Lung (tissue), 12 donors: Measurements from ENCODE around the gene MYH1. TPM values are rescaled to one million over a fixed set of nuclear protein-coding genes. Genes with fewer than 3 reads are reported as not detected.

Source experiments
- ATAC-seq: fragments of 200-7000 bp; cut with Tn5 transposase; one replicate; pipeline ENCODE4 v1.9.1; 2020; ENCODE audit warnings: moderate number of reproducible peaks; ENCODE audit not compliant: insufficient read depth, low FRiP score
- DNase-seq, 3 donors: peaks; one replicate each; pipeline ENCODE4 v3.0.0-alpha.2; 2013 to 2017
- H3K27ac ChIP-seq, 2 donors: one replicate each; pipeline ENCODE4 v1.5.1; 2013; ENCODE audit warnings: mild to moderate bottlenecking in 2 of 2, moderate library complexity in 2 of 2, control low read depth in 1 of 2, inconsistent platforms in 1 of 2, low read depth in 1 of 2, low read length in 1 of 2
- H3K27me3 ChIP-seq, 3 donors: one replicate each; pipeline ENCODE4 v1.5.1; 2013; ENCODE audit warnings: low read length in 2 of 3; ENCODE audit not compliant: control insufficient read depth in 3 of 3, insufficient read depth in 3 of 3
- H3K36me3 ChIP-seq, 4 donors: one replicate each; pipeline ENCODE4 v1.5.1; 2013; ENCODE audit warnings: low read length in 4 of 4, mild to moderate bottlenecking in 1 of 4, moderate library complexity in 1 of 4; ENCODE audit not compliant: control insufficient read depth in 4 of 4, insufficient read depth in 4 of 4
- H3K4me1 ChIP-seq, 5 donors: one replicate each; pipeline ENCODE4 v1.5.1; 2013; ENCODE audit warnings: low read length in 5 of 5, mild to moderate bottlenecking in 2 of 5, moderate library complexity in 1 of 5; ENCODE audit not compliant: control insufficient read depth in 5 of 5, insufficient read depth in 5 of 5
- H3K4me3 ChIP-seq: one replicate; pipeline ENCODE4 v1.5.1; 2013; ENCODE audit warnings: mild to moderate bottlenecking, control low read depth, moderate library complexity
- H3K9ac ChIP-seq, 2 donors: one replicate each; pipeline ENCODE4 v1.5.1; 2013; ENCODE audit warnings: low read length in 2 of 2, control low read depth in 1 of 2; ENCODE audit not compliant: insufficient read depth in 1 of 2
- H3K9me3 ChIP-seq, 4 donors: one replicate each; pipeline ENCODE4 v1.5.1; 2013; ENCODE audit warnings: low read length in 3 of 4, mild to moderate bottlenecking in 1 of 4, moderate library complexity in 1 of 4; ENCODE audit not compliant: control insufficient read depth in 4 of 4, insufficient read depth in 3 of 4
- WGBS, 2 donors: extraction: QIAGEN DNeasy Blood & Tissue Kit; methylation state at CpG; one replicate each; pipeline ENCODE4 v1.1.7; 2013; 5-methylcytosine and 5-hydroxymethylcytosine counted together
- polyA plus RNA-seq, 2 donors: library from polyadenylated mRNA; stranded (reverse); fragments of 200-250 nt; gene quantifications; one replicate each; pipeline ENCODE4 v1.2.1, GENCODE V29; 2013
- total RNA-seq, 2 donors: library from RNA; depleted of rRNA in 1 of 2; stranded (reverse); fragments of >200 nt in 1 of 2; gene quantifications; one replicate each; pipeline ENCODE4 v1.2.1, GENCODE V29; 2014 to 2021
- TF ChIP-seq, protein P1 (sequence below): IDR thresholded peaks from 2 replicates; pipeline ENCODE4 v1.5.1; 2012; ENCODE audit warnings: mild to moderate bottlenecking; ENCODE audit errors: control extremely low read depth, extremely low read depth
- donor health status: control.
- donor health status: control.
- donor health status: Bipolar disorder and iron deficiency.
- donor health status: healthy.
- donor health status: DM: yes; HTN: yes; CAD: no.

MYH1 gene
- total and polyA plus RNA-seq, 4 donors = 0.02 TPM; not detected in 2

DNA sequence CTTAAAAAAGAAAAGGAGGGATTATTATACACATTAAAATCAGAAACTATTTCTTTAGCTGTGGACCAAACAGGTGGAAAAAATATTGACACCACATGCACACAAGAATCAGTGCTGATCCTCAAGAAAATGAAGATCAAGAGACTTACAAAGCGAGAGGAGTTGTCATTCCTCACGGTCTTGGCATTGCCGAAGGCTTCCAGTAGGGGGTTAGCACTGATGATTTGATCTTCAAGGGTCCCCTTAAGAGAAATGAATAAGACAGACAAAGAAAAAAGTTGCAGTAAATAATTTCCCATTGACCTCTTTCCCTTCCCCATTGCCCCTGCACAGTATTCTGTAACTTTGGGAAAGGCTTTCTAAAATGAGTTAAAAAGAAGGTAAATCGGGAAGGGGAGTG, 54.9 kb downstream of the MYH1 start:
- TF ChIP-seq, protein P1, sequence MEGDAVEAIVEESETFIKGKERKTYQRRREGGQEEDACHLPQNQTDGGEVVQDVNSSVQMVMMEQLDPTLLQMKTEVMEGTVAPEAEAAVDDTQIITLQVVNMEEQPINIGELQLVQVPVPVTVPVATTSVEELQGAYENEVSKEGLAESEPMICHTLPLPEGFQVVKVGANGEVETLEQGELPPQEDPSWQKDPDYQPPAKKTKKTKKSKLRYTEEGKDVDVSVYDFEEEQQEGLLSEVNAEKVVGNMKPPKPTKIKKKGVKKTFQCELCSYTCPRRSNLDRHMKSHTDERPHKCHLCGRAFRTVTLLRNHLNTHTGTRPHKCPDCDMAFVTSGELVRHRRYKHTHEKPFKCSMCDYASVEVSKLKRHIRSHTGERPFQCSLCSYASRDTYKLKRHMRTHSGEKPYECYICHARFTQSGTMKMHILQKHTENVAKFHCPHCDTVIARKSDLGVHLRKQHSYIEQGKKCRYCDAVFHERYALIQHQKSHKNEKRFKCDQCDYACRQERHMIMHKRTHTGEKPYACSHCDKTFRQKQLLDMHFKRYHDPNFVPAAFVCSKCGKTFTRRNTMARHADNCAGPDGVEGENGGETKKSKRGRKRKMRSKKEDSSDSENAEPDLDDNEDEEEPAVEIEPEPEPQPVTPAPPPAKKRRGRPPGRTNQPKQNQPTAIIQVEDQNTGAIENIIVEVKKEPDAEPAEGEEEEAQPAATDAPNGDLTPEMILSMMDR = no peak
- DNase-seq (no peak), ATAC-seq (no peak)
- 59 to 69% methylated on average over 4 of the region's 4 CpGs for WGBS, 2 donors
- Histone ChIP-seq H3K9ac (no peak overlapping the region), H3K27ac (no peak overlapping the region), H3K4me1 (no peaks in the 10 kb centered on the region), H3K36me3 (no peaks in the 10 kb centered on the region), H3K4me3 (no peak overlapping the region), H3K9me3 (no peaks in the 10 kb centered on the region), H3K27me3 (peaks cover 0 to 6% (median 2%) of the 10 kb centered on the region in 3 donors)

DNA sequence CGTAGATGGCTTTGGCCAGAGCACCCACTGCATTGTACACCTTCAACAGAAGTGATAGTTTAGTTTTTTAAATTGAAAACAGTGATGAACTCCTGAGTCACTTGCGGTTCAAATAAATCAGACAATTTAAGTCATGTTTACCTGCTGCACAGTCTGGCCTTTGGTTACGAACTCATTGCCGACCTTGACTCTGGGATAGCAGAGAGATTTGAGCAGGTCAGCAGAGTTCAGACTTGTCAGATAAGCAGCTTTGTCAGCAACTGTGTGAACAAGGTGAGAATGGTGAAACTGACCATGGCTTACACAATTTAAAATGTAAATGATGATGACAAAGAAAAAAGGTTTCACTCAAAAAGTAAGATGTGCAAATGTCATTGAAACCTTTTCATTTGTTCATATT, 58.3 kb downstream of the MYH1 start:
- Histone ChIP-seq H3K36me3 (no peaks in the 10 kb centered on the region), H3K9me3 (no peaks in the 10 kb centered on the region), H3K9ac (no peak overlapping the region), H3K27me3 (peaks cover 0 to 6% (median 2%) of the 10 kb centered on the region in 3 donors), H3K4me3 (no peak overlapping the region), H3K4me1 (no peaks in the 10 kb centered on the region), H3K27ac (no peak overlapping the region)
- WGBS, 2 donors = 79% methylated on average over 4 of the region's 4 CpGs
- DNase-seq = no peak
- TF ChIP-seq, protein P1 = no peak
- ATAC-seq = no peak

DNA sequence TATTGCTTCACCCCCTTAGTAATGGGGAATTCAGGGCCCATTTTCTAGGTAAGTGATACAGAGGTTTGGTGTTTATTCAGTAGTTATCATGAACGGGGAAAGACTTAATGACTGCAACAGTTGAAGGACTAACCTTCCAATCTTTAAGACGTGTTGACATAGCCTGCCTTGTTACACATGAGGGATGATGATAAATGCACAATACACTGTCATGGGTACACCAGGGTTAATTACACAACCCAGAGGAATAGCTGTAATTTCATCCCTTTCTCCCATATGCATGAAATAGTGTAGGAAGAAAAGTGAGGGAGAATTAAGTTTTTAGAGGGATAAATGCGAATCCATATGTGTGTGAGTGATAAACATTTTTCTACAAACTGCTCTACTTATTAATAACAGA, 59.6 kb downstream of the MYH1 start:
- peaks cover 0 to 6% (median 2%) of the 10 kb centered on the region in 3 donors for H3K27me3 ChIP-seq
- no peaks in the 10 kb centered on the region for H3K4me1 ChIP-seq
- no peak for DNase-seq
- no peaks in the 10 kb centered on the region for H3K36me3 ChIP-seq
- no peak overlapping the region for H3K27ac ChIP-seq
- TF ChIP-seq, protein P1 = no peak
- H3K9ac ChIP-seq = no peak overlapping the region
- whole genome bisulfite sequencing, 2 donors = 50 to 71% methylated on average over 3 of the region's 3 CpGs
- H3K9me3 ChIP-seq = no peaks in the 10 kb centered on the region
- no peak for ATAC-seq
- H3K4me3 ChIP-seq = no peak overlapping the region

DNA sequence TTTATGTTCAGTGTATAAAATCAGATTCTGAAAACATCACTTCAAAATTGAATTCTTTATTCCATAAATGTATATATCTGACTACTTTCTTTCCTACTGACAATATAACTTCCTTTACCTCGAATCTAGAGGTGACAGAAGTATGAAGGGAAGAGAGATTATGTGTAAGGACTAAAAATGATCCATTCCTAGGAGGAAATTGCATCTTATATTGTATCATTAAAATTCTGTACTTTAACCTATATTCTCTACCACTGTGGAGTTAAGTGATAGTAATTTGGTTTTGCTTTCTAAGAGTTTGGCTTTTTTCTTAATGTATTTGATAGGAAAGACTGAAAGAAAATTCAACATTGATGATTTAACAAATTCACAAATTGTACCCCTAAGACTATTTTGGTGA, 60.4 kb downstream of the MYH1 start:
- WGBS, 2 donors = 15 to 16% methylated on average over 1 of the region's 1 CpG
- H3K4me3 ChIP-seq = no peak overlapping the region
- no peaks in the 10 kb centered on the region for H3K9me3 ChIP-seq
- no peak overlapping the region for H3K9ac ChIP-seq
- H3K27me3 ChIP-seq = peaks cover 0 to 6% (median 2%) of the 10 kb centered on the region in 3 donors
- H3K36me3 ChIP-seq = no peaks in the 10 kb centered on the region
- no peak for DNase-seq
- no peaks in the 10 kb centered on the region for H3K4me1 ChIP-seq
- ATAC-seq = no peak
- TF ChIP-seq, protein P1 = no peak
- H3K27ac ChIP-seq = no peak overlapping the region
